ENCODE data around the gene ATP5PB.

DNA sequence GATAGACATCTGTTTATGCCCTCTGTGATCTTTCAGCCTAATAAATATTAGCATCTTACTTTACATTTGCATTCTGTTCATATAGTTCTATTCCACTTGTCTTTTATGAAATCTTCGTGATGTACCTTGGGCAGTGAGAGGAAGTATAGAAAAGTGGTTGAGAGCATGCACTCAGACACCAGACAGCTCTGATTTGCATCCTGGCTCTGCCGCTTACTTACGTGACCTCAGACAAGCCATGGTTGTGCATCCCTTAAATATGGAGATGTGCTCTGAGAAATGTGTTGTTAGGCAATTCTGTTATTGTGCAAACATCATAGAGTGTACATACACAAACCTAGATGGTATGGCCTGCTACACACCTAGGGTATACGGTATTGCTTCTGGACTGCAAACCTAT lies 44.7 kb upstream of the ATP5PB start:
- TF ChIP-seq, protein P1, sequence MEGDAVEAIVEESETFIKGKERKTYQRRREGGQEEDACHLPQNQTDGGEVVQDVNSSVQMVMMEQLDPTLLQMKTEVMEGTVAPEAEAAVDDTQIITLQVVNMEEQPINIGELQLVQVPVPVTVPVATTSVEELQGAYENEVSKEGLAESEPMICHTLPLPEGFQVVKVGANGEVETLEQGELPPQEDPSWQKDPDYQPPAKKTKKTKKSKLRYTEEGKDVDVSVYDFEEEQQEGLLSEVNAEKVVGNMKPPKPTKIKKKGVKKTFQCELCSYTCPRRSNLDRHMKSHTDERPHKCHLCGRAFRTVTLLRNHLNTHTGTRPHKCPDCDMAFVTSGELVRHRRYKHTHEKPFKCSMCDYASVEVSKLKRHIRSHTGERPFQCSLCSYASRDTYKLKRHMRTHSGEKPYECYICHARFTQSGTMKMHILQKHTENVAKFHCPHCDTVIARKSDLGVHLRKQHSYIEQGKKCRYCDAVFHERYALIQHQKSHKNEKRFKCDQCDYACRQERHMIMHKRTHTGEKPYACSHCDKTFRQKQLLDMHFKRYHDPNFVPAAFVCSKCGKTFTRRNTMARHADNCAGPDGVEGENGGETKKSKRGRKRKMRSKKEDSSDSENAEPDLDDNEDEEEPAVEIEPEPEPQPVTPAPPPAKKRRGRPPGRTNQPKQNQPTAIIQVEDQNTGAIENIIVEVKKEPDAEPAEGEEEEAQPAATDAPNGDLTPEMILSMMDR (IDR thresholded peaks at IDR 0.05 in 2 of 3, conservative IDR thresholded peaks at IDR 0.05 in 1 of 3; ENCODE audit: borderline replicate concordance in 1 of 3, insufficient read depth in 1 of 3, low read depth in 2 of 3, low read length in 2 of 3): no peak
- TF ChIP-seq ZFX (IDR thresholded peaks at IDR 0.05): no peak
- no peak for TF ChIP-seq EZH2 (IDR thresholded peaks at IDR 0.05)
- no peak for TF ChIP-seq POLR2A (IDR thresholded peaks at IDR 0.05; ENCODE audit: borderline replicate concordance, extremely low read depth, insufficient read depth, insufficient read length)
- TF ChIP-seq POLR2AphosphoS5 (IDR thresholded peaks at IDR 0.05; ENCODE audit: low read depth, low read length): no peak
- TF ChIP-seq JUND (IDR thresholded peaks at IDR 0.05): no peak

Measured in HCT116 (cell line).